SK-N-SH treated with all-trans-retinoic acid at 6 μM for 48 hours (cell line): ENCODE measurements around the gene KNSTRN.

Experiments used
- ATAC-seq: fragments of 200-7000 bp; cut with Tn5 transposase; 3 replicates; pipeline ENCODE4 v1.9.1; 2020; ENCODE audit warnings: mild to moderate bottlenecking, moderate library complexity
- ARNTL ChIP-seq: fragments of 450-650 bp; formaldehyde crosslinking; IDR thresholded peaks from 2 replicates; pipeline ENCODE4 v1.5.0; 2020; ENCODE audit warnings: low read depth, mild to moderate bottlenecking, moderate library complexity, borderline replicate concordance
- CSDC2 ChIP-seq: fragments of 250-450 bp; sonication (Bioruptor Pico); IDR thresholded peaks from 2 replicates; pipeline ENCODE4 v1.5.0; 2020; ENCODE audit warnings: mild to moderate bottlenecking, moderate library complexity
- ESRRG ChIP-seq: fragments of 250-450 bp; sonication (Bioruptor Pico); IDR thresholded peaks from 2 replicates; pipeline ENCODE4 v1.6.1; 2021; ENCODE audit warnings: mild to moderate bottlenecking
- GLIS3 ChIP-seq: fragments of 250-450 bp; sonication (Bioruptor Pico); IDR thresholded peaks from 2 replicates; pipeline ENCODE4 v1.5.0; 2020; ENCODE audit warnings: mild to moderate bottlenecking, moderate library complexity
- ISL1 ChIP-seq: fragments of 250-450 bp; sonication (Bioruptor Pico); IDR thresholded peaks from 2 replicates; pipeline ENCODE4 v2.1.2; 2022; ENCODE audit warnings: mild to moderate bottlenecking, moderate library complexity
- OSR1 ChIP-seq: fragments of 250-450 bp; sonication (Bioruptor Pico); IDR thresholded peaks from 2 replicates; pipeline ENCODE4 v1.8.0; 2022; ENCODE audit warnings: moderate library complexity, mild to moderate bottlenecking, inconsistent platforms
- PPARA ChIP-seq: fragments of 250-450 bp; sonication (Bioruptor Pico); IDR thresholded peaks from 2 replicates; pipeline ENCODE4 v1.5.0; 2020; ENCODE audit warnings: mild to moderate bottlenecking, borderline replicate concordance
- RARB ChIP-seq: fragments of 250-450 bp; sonication (Bioruptor Pico); IDR thresholded peaks from 2 replicates; pipeline ENCODE4 v1.8.0; 2021; ENCODE audit warnings: mild to moderate bottlenecking, moderate library complexity
- SNAI2 ChIP-seq: fragments of 250-450 bp; sonication (Bioruptor Pico); IDR thresholded peaks from 2 replicates; pipeline ENCODE4 v1.5.0; 2020; ENCODE audit warnings: mild to moderate bottlenecking, moderate library complexity
- TCF4 ChIP-seq: fragments of 250-450 bp; sonication (Bioruptor Pico); IDR thresholded peaks from 2 replicates; pipeline ENCODE4 v1.8.0; 2021; ENCODE audit warnings: mild to moderate bottlenecking, moderate library complexity, borderline replicate concordance
- TOX ChIP-seq: fragments of 250-450 bp; sonication (Bioruptor Pico); IDR thresholded peaks from 2 replicates; pipeline ENCODE4 v1.8.0; 2021; ENCODE audit warnings: mild to moderate bottlenecking, moderate library complexity, borderline replicate concordance
- ZC3H10 ChIP-seq: fragments of 250-450 bp; sonication (Bioruptor Pico); IDR thresholded peaks from 2 replicates; pipeline ENCODE4 v1.5.1; 2021; ENCODE audit warnings: mild to moderate bottlenecking, moderate library complexity
- ZFP3 ChIP-seq: fragments of 250-450 bp; sonication (Bioruptor Pico); IDR thresholded peaks from 2 replicates; pipeline ENCODE4 v1.5.0; 2020; ENCODE audit warnings: mild to moderate bottlenecking, moderate library complexity
- ZFP30 ChIP-seq: fragments of 450-650 bp; formaldehyde crosslinking; IDR thresholded peaks from 2 replicates; pipeline ENCODE4 v1.5.0; 2022; ENCODE audit warnings: mild to moderate bottlenecking, moderate library complexity
- ZNF565 ChIP-seq: fragments of 450-650 bp; formaldehyde crosslinking; conservative IDR thresholded peaks from 2 replicates; pipeline ENCODE4 v1.5.0; 2020; ENCODE audit warnings: low read depth, mild to moderate bottlenecking, moderate library complexity
- ZNF70 ChIP-seq: fragments of 450-650 bp; formaldehyde crosslinking; IDR thresholded peaks from 2 replicates; pipeline ENCODE4 v1.5.0; 2020; ENCODE audit warnings: mild to moderate bottlenecking, moderate library complexity
- ZNF8 ChIP-seq: fragments of 450-650 bp; formaldehyde crosslinking; IDR thresholded peaks from 2 replicates; pipeline ENCODE4 v1.5.0; 2020; ENCODE audit warnings: mild to moderate bottlenecking, moderate library complexity
- TF ChIP-seq, protein P1 (sequence below): fragments of 250-450 bp; sonication (Bioruptor Pico); IDR thresholded peaks from 2 replicates; pipeline ENCODE4 v1.5.0; 2020; ENCODE audit warnings: mild to moderate bottlenecking, moderate library complexity
- TF ChIP-seq, protein P2 (sequence below): fragments of 250-450 bp; sonication (Bioruptor Pico); IDR thresholded peaks from 2 replicates; pipeline ENCODE4 v1.8.0; 2021; ENCODE audit warnings: low read depth, mild to moderate bottlenecking, moderate library complexity, borderline replicate concordance
- TF ChIP-seq, protein P3 (sequence below): fragments of 250-450 bp; sonication (Bioruptor Pico); IDR thresholded peaks from 2 replicates; pipeline ENCODE4 v1.8.0; 2020; ENCODE audit warnings: mild to moderate bottlenecking, moderate library complexity, borderline replicate concordance
- TF ChIP-seq, protein P4 (sequence below): fragments of 250-450 bp; sonication (Bioruptor Pico); IDR thresholded peaks from 2 replicates; pipeline ENCODE4 v1.5.1; 2021; ENCODE audit warnings: mild to moderate bottlenecking, moderate library complexity
- TF ChIP-seq, protein P5 (sequence below): fragments of 250-450 bp; sonication (Bioruptor Pico); IDR thresholded peaks from 2 replicates; pipeline ENCODE4 v1.5.1; 2020; ENCODE audit warnings: low read depth, mild to moderate bottlenecking, moderate library complexity

Gene KNSTRN

DNA sequence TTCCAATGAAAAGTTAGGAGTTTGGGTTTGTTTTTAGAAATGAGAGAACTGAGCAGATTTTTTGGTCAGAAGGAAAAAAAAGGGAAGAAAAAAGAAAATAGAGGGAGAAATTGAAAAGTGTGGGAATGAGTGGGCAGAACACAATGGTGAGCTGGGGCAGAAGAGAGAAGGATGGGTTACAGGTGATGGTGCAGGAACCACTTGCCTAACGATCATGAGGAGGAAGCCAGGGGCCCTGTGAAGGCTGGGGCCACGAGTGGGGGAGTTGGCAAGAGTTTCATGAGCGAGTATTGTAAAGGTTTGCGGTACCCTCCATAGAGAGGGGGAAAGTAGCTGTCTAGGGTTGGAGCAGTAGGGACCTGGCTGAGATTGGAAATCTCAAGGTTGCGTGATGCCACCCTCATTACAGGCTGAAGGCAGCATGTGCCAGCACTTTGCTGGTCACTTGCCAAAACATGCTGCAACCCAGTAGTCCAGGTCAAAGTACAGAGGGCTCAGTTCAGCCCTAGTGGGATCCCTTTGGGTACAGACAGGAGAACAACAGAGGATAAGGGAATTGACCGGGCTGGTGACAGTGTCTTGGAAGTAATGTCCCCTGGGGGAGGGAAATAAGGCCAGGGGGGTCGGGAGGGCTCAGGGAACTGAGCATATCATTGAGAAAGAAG, 29.7 kb downstream of the KNSTRN start (continued):
- TF ChIP-seq ARNTL (CRISPR knock-in tag): no peak
- TF ChIP-seq RARB (CRISPR knock-in tag): no peak
- no peak for TF ChIP-seq ZFP3 (CRISPR knock-in tag)
- TF ChIP-seq ZNF565 (CRISPR knock-in tag): no peak
- TF ChIP-seq ZNF8 (CRISPR knock-in tag): no peak

DNA sequence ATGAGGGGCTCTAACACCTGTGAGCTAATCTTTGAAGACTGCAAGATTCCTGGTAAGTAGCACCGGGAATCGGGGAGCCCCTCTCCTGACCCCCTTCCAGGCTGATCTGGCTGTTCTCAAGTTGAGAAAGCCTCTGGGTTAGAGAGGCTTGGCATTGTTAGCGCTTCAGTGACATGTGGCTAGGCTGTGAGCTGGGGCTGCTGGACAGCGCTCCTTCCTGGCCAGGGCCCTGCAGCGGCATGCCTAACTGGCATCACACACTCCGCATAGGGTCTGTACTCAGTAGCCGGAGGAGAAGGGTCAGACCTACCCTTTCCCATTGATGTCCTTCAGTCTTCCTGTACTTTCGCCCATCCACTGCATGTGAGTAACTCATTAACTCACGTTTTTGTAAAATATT, 30.5 kb downstream of the KNSTRN start:
- ATAC-seq: no peak
- TF ChIP-seq CSDC2: no peak
- TF ChIP-seq, protein P1, sequence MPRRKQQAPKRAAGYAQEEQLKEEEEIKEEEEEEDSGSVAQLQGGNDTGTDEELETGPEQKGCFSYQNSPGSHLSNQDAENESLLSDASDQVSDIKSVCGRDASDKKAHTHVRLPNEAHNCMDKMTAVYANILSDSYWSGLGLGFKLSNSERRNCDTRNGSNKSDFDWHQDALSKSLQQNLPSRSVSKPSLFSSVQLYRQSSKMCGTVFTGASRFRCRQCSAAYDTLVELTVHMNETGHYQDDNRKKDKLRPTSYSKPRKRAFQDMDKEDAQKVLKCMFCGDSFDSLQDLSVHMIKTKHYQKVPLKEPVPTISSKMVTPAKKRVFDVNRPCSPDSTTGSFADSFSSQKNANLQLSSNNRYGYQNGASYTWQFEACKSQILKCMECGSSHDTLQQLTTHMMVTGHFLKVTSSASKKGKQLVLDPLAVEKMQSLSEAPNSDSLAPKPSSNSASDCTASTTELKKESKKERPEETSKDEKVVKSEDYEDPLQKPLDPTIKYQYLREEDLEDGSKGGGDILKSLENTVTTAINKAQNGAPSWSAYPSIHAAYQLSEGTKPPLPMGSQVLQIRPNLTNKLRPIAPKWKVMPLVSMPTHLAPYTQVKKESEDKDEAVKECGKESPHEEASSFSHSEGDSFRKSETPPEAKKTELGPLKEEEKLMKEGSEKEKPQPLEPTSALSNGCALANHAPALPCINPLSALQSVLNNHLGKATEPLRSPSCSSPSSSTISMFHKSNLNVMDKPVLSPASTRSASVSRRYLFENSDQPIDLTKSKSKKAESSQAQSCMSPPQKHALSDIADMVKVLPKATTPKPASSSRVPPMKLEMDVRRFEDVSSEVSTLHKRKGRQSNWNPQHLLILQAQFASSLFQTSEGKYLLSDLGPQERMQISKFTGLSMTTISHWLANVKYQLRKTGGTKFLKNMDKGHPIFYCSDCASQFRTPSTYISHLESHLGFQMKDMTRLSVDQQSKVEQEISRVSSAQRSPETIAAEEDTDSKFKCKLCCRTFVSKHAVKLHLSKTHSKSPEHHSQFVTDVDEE (CRISPR knock-in tag): no peak
- TF ChIP-seq PPARA (CRISPR knock-in tag): no peak
- no peak for TF ChIP-seq TCF4 (CRISPR knock-in tag)
- no peak for TF ChIP-seq ZC3H10 (CRISPR knock-in tag)

DNA sequence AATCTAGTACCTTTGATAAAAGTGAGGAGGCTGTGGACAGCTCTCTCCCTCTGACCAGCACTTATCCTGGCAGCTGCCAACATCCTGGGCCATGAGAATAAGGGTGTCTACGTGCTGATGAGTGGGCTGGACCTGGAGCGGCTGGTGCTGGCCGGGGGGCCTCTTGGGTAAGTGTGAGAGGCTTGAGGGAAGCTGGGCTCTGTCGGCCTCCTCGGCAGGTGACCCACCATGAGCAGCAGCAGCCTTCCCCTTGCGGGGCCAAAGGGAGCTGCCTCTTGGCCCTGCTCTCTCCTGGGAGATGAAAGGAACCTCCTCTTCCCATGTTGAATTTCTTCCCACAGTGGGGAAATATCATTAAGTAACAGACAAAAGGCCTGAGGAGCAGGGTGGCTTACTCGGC, 32.3 kb downstream of the KNSTRN start:
- no peak for ATAC-seq
- TF ChIP-seq, protein P2, sequence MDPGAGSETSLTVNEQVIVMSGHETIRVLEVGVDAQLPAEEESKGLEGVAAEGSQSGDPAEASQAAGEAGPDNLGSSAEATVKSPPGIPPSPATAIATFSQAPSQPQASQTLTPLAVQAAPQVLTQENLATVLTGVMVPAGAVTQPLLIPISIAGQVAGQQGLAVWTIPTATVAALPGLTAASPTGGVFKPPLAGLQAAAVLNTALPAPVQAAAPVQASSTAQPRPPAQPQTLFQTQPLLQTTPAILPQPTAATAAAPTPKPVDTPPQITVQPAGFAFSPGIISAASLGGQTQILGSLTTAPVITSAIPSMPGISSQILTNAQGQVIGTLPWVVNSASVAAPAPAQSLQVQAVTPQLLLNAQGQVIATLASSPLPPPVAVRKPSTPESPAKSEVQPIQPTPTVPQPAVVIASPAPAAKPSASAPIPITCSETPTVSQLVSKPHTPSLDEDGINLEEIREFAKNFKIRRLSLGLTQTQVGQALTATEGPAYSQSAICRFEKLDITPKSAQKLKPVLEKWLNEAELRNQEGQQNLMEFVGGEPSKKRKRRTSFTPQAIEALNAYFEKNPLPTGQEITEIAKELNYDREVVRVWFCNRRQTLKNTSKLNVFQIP: no peak
- no peak for TF ChIP-seq ZFP30 (CRISPR knock-in tag)
- TF ChIP-seq, protein P3, sequence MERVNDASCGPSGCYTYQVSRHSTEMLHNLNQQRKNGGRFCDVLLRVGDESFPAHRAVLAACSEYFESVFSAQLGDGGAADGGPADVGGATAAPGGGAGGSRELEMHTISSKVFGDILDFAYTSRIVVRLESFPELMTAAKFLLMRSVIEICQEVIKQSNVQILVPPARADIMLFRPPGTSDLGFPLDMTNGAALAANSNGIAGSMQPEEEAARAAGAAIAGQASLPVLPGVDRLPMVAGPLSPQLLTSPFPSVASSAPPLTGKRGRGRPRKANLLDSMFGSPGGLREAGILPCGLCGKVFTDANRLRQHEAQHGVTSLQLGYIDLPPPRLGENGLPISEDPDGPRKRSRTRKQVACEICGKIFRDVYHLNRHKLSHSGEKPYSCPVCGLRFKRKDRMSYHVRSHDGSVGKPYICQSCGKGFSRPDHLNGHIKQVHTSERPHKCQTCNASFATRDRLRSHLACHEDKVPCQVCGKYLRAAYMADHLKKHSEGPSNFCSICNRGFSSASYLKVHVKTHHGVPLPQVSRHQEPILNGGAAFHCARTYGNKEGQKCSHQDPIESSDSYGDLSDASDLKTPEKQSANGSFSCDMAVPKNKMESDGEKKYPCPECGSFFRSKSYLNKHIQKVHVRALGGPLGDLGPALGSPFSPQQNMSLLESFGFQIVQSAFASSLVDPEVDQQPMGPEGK (CRISPR knock-in tag): no peak
- no peak for TF ChIP-seq ISL1 (CRISPR knock-in tag)
- no peak for TF ChIP-seq ZNF565 (CRISPR knock-in tag)
- no peak for TF ChIP-seq TOX (CRISPR knock-in tag)

DNA sequence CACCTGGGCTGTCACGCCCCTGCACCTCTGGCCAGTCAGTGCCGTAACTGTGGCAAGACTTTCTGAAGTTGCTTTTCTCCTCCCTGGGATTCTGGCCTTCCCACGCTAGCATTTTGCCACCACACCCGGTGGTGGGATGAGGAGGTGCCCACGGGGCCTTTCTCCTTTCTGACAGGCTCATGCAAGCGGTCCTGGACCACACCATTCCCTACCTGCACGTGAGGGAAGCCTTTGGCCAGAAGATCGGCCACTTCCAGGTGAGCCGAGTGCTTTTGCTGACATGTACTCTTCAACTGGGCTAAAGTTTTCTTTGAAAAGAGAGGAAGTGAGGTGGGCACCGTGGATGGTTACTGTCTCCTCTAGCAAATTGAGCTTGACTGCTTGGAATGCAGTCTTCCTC, 32.7 kb downstream of the KNSTRN start:
- TF ChIP-seq ESRRG (CRISPR knock-in tag) (no peak), ZFP30 (CRISPR knock-in tag) (no peak), ISL1 (CRISPR knock-in tag) (no peak), RARB (CRISPR knock-in tag) (no peak), ZC3H10 (CRISPR knock-in tag) (no peak), TOX (CRISPR knock-in tag) (no peak), GLIS3 (CRISPR knock-in tag) (no peak), PPARA (CRISPR knock-in tag) (no peak), SNAI2 (CRISPR knock-in tag) (no peak), OSR1 (CRISPR knock-in tag) (no peak), ZNF70 (CRISPR knock-in tag) (no peak), ZFP3 (CRISPR knock-in tag) (no peak), ZNF565 (CRISPR knock-in tag) (no peak)
- TF ChIP-seq, protein P1 (CRISPR knock-in tag): no peak
- TF ChIP-seq, protein P4, sequence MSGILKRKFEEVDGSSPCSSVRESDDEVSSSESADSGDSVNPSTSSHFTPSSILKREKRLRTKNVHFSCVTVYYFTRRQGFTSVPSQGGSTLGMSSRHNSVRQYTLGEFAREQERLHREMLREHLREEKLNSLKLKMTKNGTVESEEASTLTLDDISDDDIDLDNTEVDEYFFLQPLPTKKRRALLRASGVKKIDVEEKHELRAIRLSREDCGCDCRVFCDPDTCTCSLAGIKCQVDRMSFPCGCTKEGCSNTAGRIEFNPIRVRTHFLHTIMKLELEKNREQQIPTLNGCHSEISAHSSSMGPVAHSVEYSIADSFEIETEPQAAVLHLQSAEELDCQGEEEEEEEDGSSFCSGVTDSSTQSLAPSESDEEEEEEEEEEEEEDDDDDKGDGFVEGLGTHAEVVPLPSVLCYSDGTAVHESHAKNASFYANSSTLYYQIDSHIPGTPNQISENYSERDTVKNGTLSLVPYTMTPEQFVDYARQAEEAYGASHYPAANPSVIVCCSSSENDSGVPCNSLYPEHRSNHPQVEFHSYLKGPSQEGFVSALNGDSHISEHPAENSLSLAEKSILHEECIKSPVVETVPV (CRISPR knock-in tag): no peak
- TF ChIP-seq, protein P5, sequence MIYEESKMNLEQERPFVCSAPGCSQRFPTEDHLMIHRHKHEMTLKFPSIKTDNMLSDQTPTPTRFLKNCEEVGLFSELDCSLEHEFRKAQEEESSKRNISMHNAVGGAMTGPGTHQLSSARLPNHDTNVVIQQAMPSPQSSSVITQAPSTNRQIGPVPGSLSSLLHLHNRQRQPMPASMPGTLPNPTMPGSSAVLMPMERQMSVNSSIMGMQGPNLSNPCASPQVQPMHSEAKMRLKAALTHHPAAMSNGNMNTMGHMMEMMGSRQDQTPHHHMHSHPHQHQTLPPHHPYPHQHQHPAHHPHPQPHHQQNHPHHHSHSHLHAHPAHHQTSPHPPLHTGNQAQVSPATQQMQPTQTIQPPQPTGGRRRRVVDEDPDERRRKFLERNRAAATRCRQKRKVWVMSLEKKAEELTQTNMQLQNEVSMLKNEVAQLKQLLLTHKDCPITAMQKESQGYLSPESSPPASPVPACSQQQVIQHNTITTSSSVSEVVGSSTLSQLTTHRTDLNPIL (CRISPR knock-in tag): no peak
- TF ChIP-seq, protein P2: no peak
- ATAC-seq: no peak
